IPS-20b (cell line): Measurements from ENCODE around the gene LYSMD4.

Experiments used
- H3K27ac ChIP-seq: one replicate; pipeline ENCODE4 v1.5.1; 2013; ENCODE audit warnings: low read length
- H3K27me3 ChIP-seq: 2 replicates; pipeline ENCODE4 v1.6.1; 2013; ENCODE audit warnings: mild to moderate bottlenecking, low read length, inconsistent platforms; ENCODE audit not compliant: insufficient read depth
- H3K36me3 ChIP-seq: 2 replicates; pipeline ENCODE4 v1.6.1; 2013; ENCODE audit warnings: low read depth, mild to moderate bottlenecking, inconsistent platforms, low read length, moderate library complexity; ENCODE audit not compliant: insufficient read depth
- H3K4me1 ChIP-seq: 2 replicates; pipeline ENCODE4 v1.6.1; 2013; ENCODE audit warnings: mild to moderate bottlenecking, control low read depth, inconsistent platforms, low read length, moderate library complexity; ENCODE audit not compliant: insufficient read depth
- H3K4me3 ChIP-seq: 2 replicates; pipeline ENCODE4 v1.5.1; 2013; ENCODE audit warnings: mild to moderate bottlenecking, low read length, inconsistent platforms
- H3K9ac ChIP-seq: 2 replicates; pipeline ENCODE4 v1.6.1; 2013; ENCODE audit warnings: low read depth, mild to moderate bottlenecking, inconsistent platforms, low read length, moderate library complexity
- H3K9me3 ChIP-seq: 2 replicates; pipeline ENCODE4 v1.6.1; 2013; ENCODE audit warnings: mild to moderate bottlenecking, low read depth, low read length, inconsistent platforms; ENCODE audit not compliant: insufficient read depth

Gene LYSMD4

GRCh38 chr15:99729920-99730319, 3.3 kb downstream of the LYSMD4 start:
- H3K9ac ChIP-seq = no peak overlapping the region
- H3K27ac ChIP-seq = no peak overlapping the region
- H3K4me3 ChIP-seq = no peak overlapping the region
- H3K27me3 ChIP-seq = peaks cover 13% of the 10 kb centered on the region
- H3K4me1 ChIP-seq = peaks cover 14% of the 10 kb centered on the region
- peaks cover 25% of the 10 kb centered on the region; the same call in 1 of the 2 replicates for H3K36me3 ChIP-seq
- H3K9me3 ChIP-seq = peaks cover 9% of the 10 kb centered on the region; the same call in 1 of the 2 replicates

GRCh38 chr15:99729327-99729726, 3.9 kb downstream of the LYSMD4 start:
- no peak overlapping the region for H3K27ac ChIP-seq
- H3K27me3 ChIP-seq = peaks cover 13% of the 10 kb centered on the region
- H3K4me1 ChIP-seq = peaks cover 14% of the 10 kb centered on the region
- H3K36me3 ChIP-seq = peaks cover 25% of the 10 kb centered on the region; the same call in 1 of the 2 replicates
- H3K4me3 ChIP-seq = no peak overlapping the region
- no peak overlapping the region for H3K9ac ChIP-seq
- H3K9me3 ChIP-seq = peaks cover 15% of the 10 kb centered on the region; the same call in 1 of the 2 replicates

- Histone ChIP-seq H3K4me1 (peaks cover 14% of the 10 kb centered on the region), H3K4me3 (no peak overlapping the region), H3K27ac (no peak overlapping the region), H3K36me3 (peaks cover 25% of the 10 kb centered on the region; the same call in 1 of the 2 replicates), H3K27me3 (peaks cover 13% of the 10 kb centered on the region), H3K9me3 (peaks cover 15% of the 10 kb centered on the region; the same call in 1 of the 2 replicates), H3K9ac (no peak overlapping the region)
Measured at GRCh38 chr15:99728916-99729315, 4.3 kb downstream of the LYSMD4 start.

- Histone ChIP-seq H3K27ac (no peak overlapping the region), H3K9ac (no peak overlapping the region), H3K27me3 (peaks cover 13% of the 10 kb centered on the region), H3K4me1 (peaks cover 14% of the 10 kb centered on the region), H3K36me3 (peaks cover 25% of the 10 kb centered on the region; the same call in 1 of the 2 replicates), H3K9me3 (peaks cover 15% of the 10 kb centered on the region; the same call in 1 of the 2 replicates), H3K4me3 (no peak overlapping the region)
Measured at GRCh38 chr15:99727733-99728132, 5.5 kb downstream of the LYSMD4 start.

- Histone ChIP-seq H3K4me3 (no peak overlapping the region), H3K27me3 (peaks cover 9% of the 10 kb centered on the region), H3K9me3 (peaks cover 15% of the 10 kb centered on the region; the same call in 1 of the 2 replicates), H3K27ac (no peak overlapping the region), H3K36me3 (peaks cover 25% of the 10 kb centered on the region; the same call in 1 of the 2 replicates), H3K9ac (no peak overlapping the region), H3K4me1 (peaks cover 14% of the 10 kb centered on the region)
Measured at GRCh38 chr15:99727330-99727729, 5.9 kb downstream of the LYSMD4 start.

- peaks cover 15% of the 10 kb centered on the region; the same call in 1 of the 2 replicates for H3K9me3 ChIP-seq
- H3K4me3 ChIP-seq = no peak overlapping the region
- H3K9ac ChIP-seq = no peak overlapping the region
- H3K27me3 ChIP-seq = no peaks in the 10 kb centered on the region
- no peak overlapping the region for H3K27ac ChIP-seq
- peaks cover 25% of the 10 kb centered on the region; the same call in 1 of the 2 replicates for H3K36me3 ChIP-seq
- H3K4me1 ChIP-seq = peaks cover 9% of the 10 kb centered on the region; the same call in 1 of the 2 replicates
Measured at GRCh38 chr15:99726333-99726732, 6.9 kb downstream of the LYSMD4 start.

GRCh38 chr15:99722406-99722805, 10.8 kb downstream of the LYSMD4 start:
- H3K9me3 ChIP-seq = peaks cover 15% of the 10 kb centered on the region; the same call in 1 of the 2 replicates
- H3K9ac ChIP-seq = no peak overlapping the region
- no peaks in the 10 kb centered on the region for H3K27me3 ChIP-seq
- H3K27ac ChIP-seq = no peak overlapping the region
- H3K4me3 ChIP-seq = no peak overlapping the region
- no peaks in the 10 kb centered on the region for H3K4me1 ChIP-seq
- H3K36me3 ChIP-seq = peaks cover 5% of the 10 kb centered on the region; the same call in 1 of the 2 replicates

- no peaks in the 10 kb centered on the region for H3K27me3 ChIP-seq
- peaks cover 4% of the 10 kb centered on the region; the same call in 1 of the 2 replicates for H3K36me3 ChIP-seq
- H3K4me3 ChIP-seq = no peak overlapping the region
- H3K27ac ChIP-seq = no peak overlapping the region
- H3K9ac ChIP-seq = no peak overlapping the region
- peaks cover 15% of the 10 kb centered on the region; the same call in 1 of the 2 replicates for H3K9me3 ChIP-seq
- H3K4me1 ChIP-seq = no peaks in the 10 kb centered on the region
Measured at GRCh38 chr15:99721896-99722295, 11.3 kb downstream of the LYSMD4 start.

- Histone ChIP-seq H3K27me3 (no peaks in the 10 kb centered on the region), H3K36me3 (peaks cover 4% of the 10 kb centered on the region; the same call in 1 of the 2 replicates), H3K9ac (no peak overlapping the region), H3K4me1 (no peaks in the 10 kb centered on the region), H3K27ac (no peak overlapping the region), H3K4me3 (no peak overlapping the region), H3K9me3 (peaks cover 15% of the 10 kb centered on the region; the same call in 1 of the 2 replicates)
Measured at GRCh38 chr15:99721104-99721778, 12.0 kb downstream of the LYSMD4 start.

GRCh38 chr15:99720533-99720932, 12.7 kb downstream of the LYSMD4 start:
- no peak overlapping the region for H3K9ac ChIP-seq
- no peaks in the 10 kb centered on the region for H3K4me1 ChIP-seq
- H3K9me3 ChIP-seq = peaks cover 11% of the 10 kb centered on the region; the same call in 1 of the 2 replicates
- H3K27me3 ChIP-seq = no peaks in the 10 kb centered on the region
- H3K27ac ChIP-seq = no peak overlapping the region
- no peak overlapping the region for H3K4me3 ChIP-seq
- peaks cover 2% of the 10 kb centered on the region; the same call in 1 of the 2 replicates for H3K36me3 ChIP-seq

GRCh38 chr15:99719096-99719541, 14.1 kb downstream of the LYSMD4 start:
- no peak overlapping the region for H3K9ac ChIP-seq
- H3K9me3 ChIP-seq = no peaks in the 10 kb centered on the region
- H3K4me3 ChIP-seq = no peak overlapping the region
- no peaks in the 10 kb centered on the region for H3K4me1 ChIP-seq
- no peak overlapping the region for H3K27ac ChIP-seq
- peaks cover 10% of the 10 kb centered on the region; the same call in 1 of the 2 replicates for H3K36me3 ChIP-seq
- H3K27me3 ChIP-seq = no peaks in the 10 kb centered on the region

GRCh38 chr15:99718421-99718820, 14.8 kb downstream of the LYSMD4 start:
- Histone ChIP-seq H3K9ac (no peak overlapping the region), H3K27ac (no peak overlapping the region), H3K27me3 (no peaks in the 10 kb centered on the region), H3K4me1 (no peaks in the 10 kb centered on the region), H3K36me3 (peaks cover 10% of the 10 kb centered on the region; the same call in 1 of the 2 replicates), H3K9me3 (no peaks in the 10 kb centered on the region), H3K4me3 (no peak overlapping the region)
